HEK293T (cell line): ENCODE data around the gene RPL10A.

Source experiments
- ARNT ChIP-seq: fragments of 450-650 bp; IDR thresholded peaks from 2 replicates; pipeline ENCODE4 v1.6.1; 2017; ENCODE audit warnings: mild to moderate bottlenecking
- CTBP1 ChIP-seq: fragments of 450-650 bp; IDR thresholded peaks from 2 replicates; pipeline ENCODE4 v1.6.1; 2016; ENCODE audit warnings: borderline replicate concordance
- ELF4 ChIP-seq: fragments of 450-650 bp; IDR thresholded peaks from 2 replicates; pipeline ENCODE4 v1.6.1; 2017; ENCODE audit warnings: antibody characterized with exemption
- FOXA1 ChIP-seq: fragments of 450-650 bp; IDR thresholded peaks from 2 replicates; pipeline ENCODE4 v1.6.1; 2016; ENCODE audit warnings: mild to moderate bottlenecking
- FOXK2 ChIP-seq: fragments of 450-650 bp; IDR thresholded peaks from 2 replicates; pipeline ENCODE4 v1.6.1; 2016; ENCODE audit warnings: mild to moderate bottlenecking
- FOXM1 ChIP-seq: fragments of 450-650 bp; IDR thresholded peaks from 2 replicates; pipeline ENCODE4 v1.6.1; 2017; ENCODE audit warnings: mild to moderate bottlenecking, borderline replicate concordance
- HDGF ChIP-seq: fragments of 450-650 bp; IDR thresholded peaks from 2 replicates; pipeline ENCODE4 v1.6.1; 2017; ENCODE audit warnings: antibody characterized with exemption, borderline replicate concordance
- L3MBTL2 ChIP-seq: fragments of 450-650 bp; conservative IDR thresholded peaks from 2 replicates; pipeline ENCODE4 v1.6.1; 2016; ENCODE audit warnings: mild to moderate bottlenecking
- SP1 ChIP-seq: fragments of 450-650 bp; IDR thresholded peaks from 2 replicates; pipeline ENCODE4 v1.6.1; 2017
- SUZ12 ChIP-seq: fragments of 450-650 bp; IDR thresholded peaks from 2 replicates; pipeline ENCODE4 v1.6.1; 2016; ENCODE audit warnings: mild to moderate bottlenecking
- TARDBP ChIP-seq: fragments of 450-650 bp; IDR thresholded peaks from 2 replicates; pipeline ENCODE4 v1.6.1; 2016
- ZNF384 ChIP-seq: fragments of 450-650 bp; IDR thresholded peaks from 2 replicates; pipeline ENCODE4 v1.6.1; 2016
- TF ChIP-seq, protein P1 (sequence below): fragments of 450-650 bp; IDR thresholded peaks from 2 replicates; pipeline ENCODE4 v1.6.1; 2016

DNA sequence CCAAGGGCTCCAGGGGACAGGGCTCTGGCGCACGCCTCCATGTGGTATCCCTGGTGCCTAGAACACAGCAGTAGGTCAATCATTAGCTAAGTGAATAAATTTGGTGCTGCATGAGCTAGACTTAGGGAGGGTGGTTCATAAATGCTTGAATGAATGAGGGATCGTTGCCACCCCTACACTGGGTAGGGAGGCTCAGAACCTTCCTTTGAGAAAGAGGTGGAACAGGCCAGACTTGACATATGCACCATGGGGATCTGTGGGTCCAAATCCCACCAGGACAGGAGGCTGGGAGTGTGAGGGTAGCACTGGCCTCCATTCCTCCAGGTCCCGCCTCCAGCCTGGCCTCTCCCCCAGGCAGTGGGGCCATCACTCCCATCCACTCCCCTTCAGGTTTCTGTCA lies 14.9 kb downstream of the RPL10A start:
- TF ChIP-seq FOXM1 = no peak
- TF ChIP-seq L3MBTL2 = no peak
- TF ChIP-seq TARDBP = no peak
- no peak for TF ChIP-seq SP1
- TF ChIP-seq HDGF = no peak
- TF ChIP-seq ELF4 = no peak
- TF ChIP-seq FOXA1 = no peak
- TF ChIP-seq ARNT = no peak
- no peak for TF ChIP-seq SUZ12
- no peak for TF ChIP-seq CTBP1
- TF ChIP-seq FOXK2 = no peak
- TF ChIP-seq ZNF384 = no peak
- TF ChIP-seq, protein P1, sequence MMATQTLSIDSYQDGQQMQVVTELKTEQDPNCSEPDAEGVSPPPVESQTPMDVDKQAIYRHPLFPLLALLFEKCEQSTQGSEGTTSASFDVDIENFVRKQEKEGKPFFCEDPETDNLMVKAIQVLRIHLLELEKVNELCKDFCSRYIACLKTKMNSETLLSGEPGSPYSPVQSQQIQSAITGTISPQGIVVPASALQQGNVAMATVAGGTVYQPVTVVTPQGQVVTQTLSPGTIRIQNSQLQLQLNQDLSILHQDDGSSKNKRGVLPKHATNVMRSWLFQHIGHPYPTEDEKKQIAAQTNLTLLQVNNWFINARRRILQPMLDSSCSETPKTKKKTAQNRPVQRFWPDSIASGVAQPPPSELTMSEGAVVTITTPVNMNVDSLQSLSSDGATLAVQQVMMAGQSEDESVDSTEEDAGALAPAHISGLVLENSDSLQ = no peak
